Subcutaneous abdominal adipose tissue (tissue), 5 donors: Measurements from ENCODE around the gene UMAD1.
"Not testable (repeated sequence)": the region's sequence is repeated elsewhere in the genome, so short reads cannot be mapped to it uniquely, and the experiment has no call there.

ENCODE experiments used
- H3K27ac ChIP-seq: one replicate; pipeline ENCODE4 v1.7.0; 2013; ENCODE audit warnings: low read depth, mild to moderate bottlenecking, inconsistent platforms, low read length, moderate library complexity
- H3K27me3 ChIP-seq, 5 donors: one replicate each; pipeline ENCODE4 v1.7.0; 2013; ENCODE audit warnings: low read length in 5 of 5, inconsistent platforms in 1 of 5; ENCODE audit not compliant: control insufficient read depth in 5 of 5, insufficient read depth in 4 of 5
- H3K36me3 ChIP-seq, 5 donors: one replicate each; pipeline ENCODE4 v1.7.0; 2013; ENCODE audit warnings: low read length in 5 of 5; ENCODE audit not compliant: control insufficient read depth in 5 of 5, insufficient read depth in 5 of 5
- H3K4me1 ChIP-seq, 5 donors: one replicate each; pipeline ENCODE4 v1.7.0; 2013; ENCODE audit warnings: low read length in 5 of 5, mild to moderate bottlenecking in 3 of 5, moderate library complexity in 1 of 5; ENCODE audit not compliant: control insufficient read depth in 5 of 5, insufficient read depth in 5 of 5
- H3K4me3 ChIP-seq, 5 donors: one replicate each; pipeline ENCODE4 v1.7.0; 2013; ENCODE audit warnings: low read length in 5 of 5, low read depth in 1 of 5
- H3K9ac ChIP-seq, 5 donors: one replicate each; pipeline ENCODE4 v1.7.0; 2013; ENCODE audit warnings: low read length in 5 of 5, mild to moderate bottlenecking in 4 of 5, moderate library complexity in 3 of 5
- H3K9me3 ChIP-seq, 5 donors: one replicate each; pipeline ENCODE4 v1.7.0; 2013; ENCODE audit warnings: low read length in 5 of 5; ENCODE audit not compliant: control insufficient read depth in 5 of 5
- donor health status: healthy.
- donor health status: healthy.
- donor health status: healthy.
- donor health status: healthy.
- donor health status: healthy.

The UMAD1 gene

GRCh38 chr7:7816816-7817536 is 176.4 kb downstream of the UMAD1 start:
- H3K36me3 ChIP-seq = peaks cover 0 to 8% (median 0%) of the 10 kb centered on the region in 5 donors
- no peaks in the 10 kb centered on the region for H3K4me1 ChIP-seq
- no peaks in the 10 kb centered on the region for H3K27me3 ChIP-seq
- no peak overlapping the region for H3K4me3 ChIP-seq
- no peak overlapping the region for H3K9ac ChIP-seq
- H3K9me3 ChIP-seq = no peaks in the 10 kb centered on the region
- no peak overlapping the region for H3K27ac ChIP-seq

DNA sequence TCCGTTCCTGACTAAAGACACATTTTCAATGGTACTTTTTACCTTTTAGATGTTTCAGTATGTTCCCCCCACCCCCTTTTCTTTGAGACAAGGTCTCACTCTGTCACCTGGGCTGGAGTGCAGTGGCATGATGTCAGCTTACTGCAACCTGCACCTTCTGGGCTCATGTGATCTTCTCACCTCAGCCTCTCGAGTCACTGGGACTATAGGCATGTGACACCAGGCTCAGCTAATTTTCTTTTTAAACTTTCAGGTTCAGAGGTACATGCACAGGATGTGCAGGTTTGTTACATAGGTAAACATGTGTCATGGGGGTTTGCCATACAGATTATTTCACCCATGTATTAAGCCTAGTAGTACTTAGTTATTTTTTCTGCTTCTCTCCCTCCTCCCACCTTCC is 177.2 kb downstream of the UMAD1 start:
- Histone ChIP-seq H3K9ac (no peak overlapping the region), H3K27ac (no peak overlapping the region), H3K4me1 (no peaks in the 10 kb centered on the region), H3K27me3 (no peaks in the 10 kb centered on the region), H3K4me3 (no peak overlapping the region), H3K9me3 (no peaks in the 10 kb centered on the region), H3K36me3 (peaks cover 0 to 8% (median 0%) of the 10 kb centered on the region in 5 donors)

GRCh38 chr7:7818179-7818578 is 177.6 kb downstream of the UMAD1 start:
- not testable (repeated sequence) for H3K4me3 ChIP-seq, H3K27me3 ChIP-seq, H3K27ac ChIP-seq, H3K9ac ChIP-seq, H3K36me3 ChIP-seq, H3K9me3 ChIP-seq, H3K4me1 ChIP-seq

GRCh38 chr7:7819442-7820247 is 179.1 kb downstream of the UMAD1 start:
- Histone ChIP-seq H3K9ac (no peak overlapping the region), H3K27me3 (no peaks in the 10 kb centered on the region), H3K36me3 (peaks cover 0 to 8% (median 0%) of the 10 kb centered on the region in 5 donors), H3K27ac (no peak overlapping the region), H3K4me3 (no peak overlapping the region), H3K4me1 (no peaks in the 10 kb centered on the region), H3K9me3 (no peaks in the 10 kb centered on the region)

DNA sequence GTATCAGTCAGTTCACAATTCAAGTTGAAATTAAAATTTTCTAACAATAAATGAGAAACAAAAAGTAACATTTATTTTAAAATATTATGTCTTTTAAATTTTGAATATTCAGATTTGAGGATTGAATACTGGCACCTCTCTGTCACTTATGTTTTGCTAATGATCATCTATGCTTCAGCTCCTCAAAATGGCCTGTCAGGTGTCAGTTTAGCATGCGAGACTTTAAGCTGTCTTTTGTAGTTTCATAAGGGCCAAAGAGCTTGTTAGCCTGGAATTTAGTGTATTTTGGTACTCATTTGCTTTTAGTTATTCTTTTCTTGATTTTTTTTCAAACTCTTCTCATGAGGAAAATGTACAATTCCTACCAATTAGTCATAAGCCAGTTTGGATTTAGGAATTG is 179.9 kb downstream of the UMAD1 start:
- no peaks in the 10 kb centered on the region for H3K4me1 ChIP-seq
- H3K4me3 ChIP-seq = no peak overlapping the region
- no peak overlapping the region for H3K27ac ChIP-seq
- H3K9me3 ChIP-seq = no peaks in the 10 kb centered on the region
- H3K9ac ChIP-seq = no peak overlapping the region
- peaks cover 0 to 8% (median 0%) of the 10 kb centered on the region in 5 donors for H3K36me3 ChIP-seq
- no peaks in the 10 kb centered on the region for H3K27me3 ChIP-seq

DNA sequence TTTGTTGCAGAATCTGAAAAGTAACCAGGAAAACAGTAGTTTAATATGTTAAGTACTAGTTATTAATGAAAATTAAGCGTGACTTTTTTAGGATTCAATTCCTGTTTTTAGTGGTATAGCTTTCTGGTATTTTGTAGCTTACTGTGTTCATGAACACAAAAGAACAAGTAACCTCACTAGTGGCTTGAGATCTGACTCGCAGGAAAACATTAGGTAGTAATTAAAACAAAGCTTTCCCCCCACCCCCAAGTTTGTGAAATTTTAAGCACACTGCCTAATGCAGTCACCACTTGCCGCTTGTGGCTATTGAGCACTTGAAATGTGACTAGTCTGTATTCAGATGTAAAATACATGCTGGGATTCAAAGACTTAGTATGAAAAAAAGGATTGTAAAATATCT is 180.4 kb downstream of the UMAD1 start:
- no peak overlapping the region for H3K4me3 ChIP-seq
- no peaks in the 10 kb centered on the region for H3K4me1 ChIP-seq
- H3K27me3 ChIP-seq = no peaks in the 10 kb centered on the region
- H3K27ac ChIP-seq = no peak overlapping the region
- peaks cover 0 to 8% (median 0%) of the 10 kb centered on the region in 5 donors for H3K36me3 ChIP-seq
- H3K9me3 ChIP-seq = no peaks in the 10 kb centered on the region
- H3K9ac ChIP-seq = no peak overlapping the region

GRCh38 chr7:7821517-7821916 is 181.0 kb downstream of the UMAD1 start:
- H3K27me3 ChIP-seq = no peaks in the 10 kb centered on the region
- no peaks in the 10 kb centered on the region for H3K4me1 ChIP-seq

DNA sequence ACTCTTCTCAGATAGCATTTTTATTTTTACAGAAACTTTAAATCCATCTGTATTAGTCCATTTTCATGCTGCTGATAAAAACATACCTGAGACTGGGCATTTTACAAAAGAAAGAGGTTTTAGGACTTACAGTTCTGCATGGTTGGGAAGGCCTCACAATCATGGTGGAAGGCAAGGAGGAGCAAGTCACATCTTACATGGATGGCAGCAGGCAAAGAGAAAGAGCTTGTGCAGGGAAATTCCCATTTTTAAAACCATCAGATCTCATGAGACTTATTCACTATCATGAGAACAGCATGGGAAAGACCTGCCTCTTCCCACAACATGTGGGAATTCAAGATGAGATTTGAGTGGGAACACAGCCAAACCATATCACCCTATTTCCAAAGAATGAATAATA is 184.7 kb downstream of the UMAD1 start:
- not testable (repeated sequence) for H3K9me3 ChIP-seq, H3K27me3 ChIP-seq, H3K4me3 ChIP-seq, H3K36me3 ChIP-seq, H3K4me1 ChIP-seq, H3K27ac ChIP-seq, H3K9ac ChIP-seq

More at GRCh38 chr7:7821517-7821916, 181.0 kb downstream of the UMAD1 start:
- no peak overlapping the region for H3K9ac ChIP-seq
- H3K4me3 ChIP-seq = no peak overlapping the region
- peaks cover 0 to 8% (median 0%) of the 10 kb centered on the region in 5 donors for H3K36me3 ChIP-seq
- no peak overlapping the region for H3K27ac ChIP-seq
- no peaks in the 10 kb centered on the region for H3K9me3 ChIP-seq

DNA sequence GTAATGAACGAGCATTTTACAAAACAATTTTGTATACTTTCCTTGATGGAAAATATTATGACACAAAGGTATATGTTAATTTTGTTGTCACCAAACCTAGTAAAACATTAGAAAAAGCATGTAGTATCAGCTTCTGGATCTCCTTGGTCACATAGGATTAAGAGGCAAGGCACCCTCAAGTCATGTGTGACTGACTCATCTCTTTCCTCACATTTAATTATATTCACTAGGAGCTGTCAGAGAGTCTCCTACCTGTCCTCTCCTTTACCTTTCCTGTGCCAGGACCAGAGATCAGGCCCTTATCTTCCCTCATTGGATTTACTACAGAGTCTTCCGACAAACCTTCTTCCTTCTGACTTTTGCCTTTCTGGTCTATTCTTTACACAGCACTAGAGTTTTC is 189.1 kb downstream of the UMAD1 start:
- no peak overlapping the region for H3K27ac ChIP-seq
- H3K27me3 ChIP-seq = no peaks in the 10 kb centered on the region
- H3K9me3 ChIP-seq = no peaks in the 10 kb centered on the region
- no peaks in the 10 kb centered on the region for H3K4me1 ChIP-seq
- H3K9ac ChIP-seq = no peak overlapping the region
- no peaks in the 10 kb centered on the region for H3K36me3 ChIP-seq
- H3K4me3 ChIP-seq = no peak overlapping the region

DNA sequence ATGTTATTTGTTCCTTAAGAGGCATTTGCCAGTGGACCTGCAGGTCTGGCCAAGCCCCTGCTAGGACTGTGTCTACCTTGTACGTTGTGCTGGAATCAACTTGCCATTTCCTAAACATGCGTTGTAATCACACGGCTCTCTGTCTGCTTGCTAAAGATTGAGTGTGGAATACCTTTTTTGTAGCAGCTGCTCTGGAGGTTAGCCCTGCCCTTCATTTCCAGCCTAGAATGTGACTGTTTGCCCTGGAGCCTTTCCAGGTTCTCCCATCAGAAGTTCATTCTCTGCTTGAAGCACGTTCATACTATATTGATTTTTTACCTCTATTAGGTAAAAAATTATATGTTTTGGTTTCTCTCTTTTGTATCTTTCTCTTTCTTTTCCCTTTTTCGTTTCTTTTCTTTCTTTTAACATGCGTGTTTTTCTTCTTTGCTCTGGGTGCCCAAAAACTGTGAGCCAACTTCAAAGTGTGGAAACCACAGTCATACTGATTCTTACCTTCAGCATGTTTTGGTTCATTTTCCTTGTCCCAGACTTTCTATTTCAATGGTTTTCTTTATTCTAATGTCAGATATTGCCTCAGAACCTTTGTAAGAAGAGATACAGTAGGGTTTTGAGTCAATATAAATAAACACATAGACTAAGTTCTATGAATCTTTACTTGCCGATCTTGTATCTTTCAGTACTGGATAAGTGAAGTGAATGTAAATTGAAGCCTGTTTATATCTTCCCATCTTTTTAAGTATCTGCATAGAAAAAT is 189.7 kb downstream of the UMAD1 start:
- H3K27me3 ChIP-seq = no peaks in the 10 kb centered on the region
- H3K27ac ChIP-seq = no peak overlapping the region
- H3K36me3 ChIP-seq = no peaks in the 10 kb centered on the region
- H3K9me3 ChIP-seq = no peaks in the 10 kb centered on the region
- H3K4me1 ChIP-seq = no peaks in the 10 kb centered on the region
- H3K4me3 ChIP-seq = no peak overlapping the region
- H3K9ac ChIP-seq = no peak overlapping the region
